ENCODE measurements around the gene ZIC1. TPM values are rescaled to one million over a fixed set of nuclear protein-coding genes. Genes with fewer than 3 reads are reported as not detected.

ZIC1 gene
- total and polyA plus RNA-seq, 2 of the 4 experiments (the other 2 are of a cell fraction) = not detected

Other genes starting within 250 kb of the ZIC1 start
- gene ZIC4, start 2.8 kb upstream of the ZIC1 start, total RNA-seq (2012; rRNA removed) = not detected in 2 replicates
- not detected in 2 replicates for gene ZIC4, start 2.8 kb upstream of the ZIC1 start, polyA plus RNA-seq (2012; rRNA removed)

All from IMR-90 (cell line).